Parathyroid adenoma (tissue), 2 donors: ENCODE measurements around the gene DYNLT4.
"Not testable (repeated sequence)": the region's sequence is repeated elsewhere in the genome, so short reads cannot be mapped to it uniquely, and the experiment has no call there.

Source experiments
- H2AFZ ChIP-seq: fragments of 300-600 bp; sonication (generic); one replicate; pipeline ENCODE4 v1.7.0; 2017; ENCODE audit warnings: antibody characterized with exemption, mild to moderate bottlenecking
- H3K27ac ChIP-seq: fragments of 300-600 bp; sonication (generic); one replicate; pipeline ENCODE4 v1.7.0; 2017
- H3K27me3 ChIP-seq: fragments of 300-600 bp; sonication (generic); one replicate; pipeline ENCODE4 v1.7.0; 2017; ENCODE audit warnings: low read length; ENCODE audit not compliant: control insufficient read depth, insufficient read depth
- H3K36me3 ChIP-seq: fragments of 300-600 bp; sonication (generic); one replicate; pipeline ENCODE4 v1.7.0; 2017; ENCODE audit warnings: low read length; ENCODE audit not compliant: control insufficient read depth, insufficient read depth
- H3K4me1 ChIP-seq: fragments of 300-600 bp; sonication (generic); one replicate; pipeline ENCODE4 v1.7.0; 2017; ENCODE audit warnings: control low read depth
- H3K4me2 ChIP-seq: fragments of 300-600 bp; sonication (generic); one replicate; pipeline ENCODE4 v1.7.0; 2017; ENCODE audit warnings: low read length
- H3K4me3 ChIP-seq: fragments of 300-600 bp; sonication (generic); one replicate; pipeline ENCODE4 v1.7.0; 2017; ENCODE audit warnings: low read depth, low read length
- H3K79me2 ChIP-seq: fragments of 300-600 bp; sonication (generic); one replicate; pipeline ENCODE4 v1.7.0; 2017; ENCODE audit warnings: control low read depth
- H3K9ac ChIP-seq: fragments of 300-600 bp; sonication (generic); one replicate; pipeline ENCODE4 v1.7.0; 2017; ENCODE audit warnings: mild to moderate bottlenecking
- H3K9me3 ChIP-seq: fragments of 300-600 bp; sonication (generic); one replicate; pipeline ENCODE4 v1.7.0; 2017; ENCODE audit warnings: low read length; ENCODE audit not compliant: control insufficient read depth
- CTCF ChIP-seq: fragments of 300-600 bp; sonication (generic); IDR thresholded peaks from one replicate; pipeline ENCODE4 v1.7.0; 2017; ENCODE audit warnings: antibody characterized with exemption, mild to moderate bottlenecking
- donor health status: primary hyperparathyroidism.

DYNLT4 gene

GRCh38 chr1:44842862-44843655 is 35.9 kb upstream of the DYNLT4 start, which contains the start of gene PTCH2:
Gene PTCH2 (minus strand): TSS chr1:44843253. CDS start chr1:44842932, 321 bp downstream.
- Histone ChIP-seq H3K4me3 (peak within 1 kb of the TSS; percentile 92), H3K79me2 (no peaks in the 10 kb centered on the region), H3K27ac (peak within 1 kb of the TSS; percentile 32), H3K27me3 (no peaks in the 10 kb centered on the region), H3K9ac (peak within 1 kb of the TSS; percentile 19), H3K9me3 (no peaks in the 10 kb centered on the region), H2AFZ (peak within 1 kb of the TSS; percentile 83), H3K4me2 (peak within 1 kb of the TSS; percentile 93), H3K36me3 (no peaks in the 10 kb centered on the region), H3K4me1 (no peaks in the 10 kb centered on the region)
- no peak for TF ChIP-seq CTCF

- H3K9ac ChIP-seq, result peak overlapping the region; percentile 19
- H2AFZ ChIP-seq, result peak overlapping the region; percentile 83
- no peaks in the 10 kb centered on the region for H3K9me3 ChIP-seq
- H3K79me2 ChIP-seq, result no peaks in the 10 kb centered on the region
- no peaks in the 10 kb centered on the region for H3K36me3 ChIP-seq
- no peak for TF ChIP-seq CTCF
- H3K27me3 ChIP-seq, result no peaks in the 10 kb centered on the region
- H3K27ac ChIP-seq, result peak overlapping the region; percentile 32
- H3K4me1 ChIP-seq, result no peaks in the 10 kb centered on the region
- H3K4me3 ChIP-seq, result peak overlapping the region; percentile 92
- peak overlapping the region; percentile 93 for H3K4me2 ChIP-seq
Measured at GRCh38 chr1:44842486-44842861, 35.3 kb upstream of the DYNLT4 start.

GRCh38 chr1:44839576-44839975 is 32.4 kb upstream of the DYNLT4 start:
- Histone ChIP-seq H3K27me3 (no peaks in the 10 kb centered on the region), H3K4me2 (peak overlapping the region; percentile 52), H3K36me3 (no peaks in the 10 kb centered on the region), H3K9ac (no peak overlapping the region), H3K4me3 (peak overlapping the region; percentile 8), H3K27ac (no peak overlapping the region), H3K79me2 (no peaks in the 10 kb centered on the region), H3K9me3 (no peaks in the 10 kb centered on the region), H3K4me1 (no peaks in the 10 kb centered on the region), H2AFZ (no peak overlapping the region)
- no peak for TF ChIP-seq CTCF

GRCh38 chr1:44838294-44838693 is 31.1 kb upstream of the DYNLT4 start:
- H3K4me1 ChIP-seq, H3K4me3 ChIP-seq, H3K36me3 ChIP-seq, H2AFZ ChIP-seq, H3K9ac ChIP-seq, H3K27ac ChIP-seq, H3K9me3 ChIP-seq, H3K79me2 ChIP-seq, H3K4me2 ChIP-seq, H3K27me3 ChIP-seq: not testable (repeated sequence)

- Histone ChIP-seq H3K4me1 (no peaks in the 10 kb centered on the region), H3K9ac (no peak overlapping the region), H3K4me3 (no peak overlapping the region), H3K27ac (no peak overlapping the region), H3K4me2 (peak overlapping the region; percentile 5), H3K79me2 (no peaks in the 10 kb centered on the region), H3K9me3 (no peaks in the 10 kb centered on the region), H3K36me3 (no peaks in the 10 kb centered on the region), H3K27me3 (no peaks in the 10 kb centered on the region), H2AFZ (peak overlapping the region; percentile 17)
- TF ChIP-seq CTCF, result peak; percentile 70
Measured at GRCh38 chr1:44835738-44836675, 28.9 kb upstream of the DYNLT4 start.
